Nephron progenitor cell (in vitro differentiated cells): Measurements from ENCODE around the gene ZNF606.
A peak's percentile ranks its signal among the peaks of the same experiment; 100 is the strongest.

ENCODE experiments used
- DNase-seq: peaks from one replicate; pipeline ENCODE4 v3.0.0; 2021
- H3K27ac Mint-ChIP-seq: 2 replicates; pipeline ENCODE4 v1.8.0; 2021; ENCODE audit warnings: mild to moderate bottlenecking, moderate library complexity, mixed read lengths
- H3K27me3 Mint-ChIP-seq: 2 replicates; pipeline ENCODE4 v1.8.0; 2021; ENCODE audit warnings: mild to moderate bottlenecking, low read depth, mixed read lengths; ENCODE audit not compliant: poor library complexity
- H3K36me3 Mint-ChIP-seq: 2 replicates; pipeline ENCODE4 v1.8.0; 2021; ENCODE audit warnings: low read depth, mixed read lengths
- H3K4me1 Mint-ChIP-seq: 2 replicates; pipeline ENCODE4 v1.8.0; 2021; ENCODE audit warnings: mixed read lengths
- H3K4me3 Mint-ChIP-seq: 2 replicates; pipeline ENCODE4 v1.8.0; 2021; ENCODE audit warnings: mild to moderate bottlenecking, moderate library complexity, mixed read lengths
- H3K9me3 Mint-ChIP-seq: 2 replicates; pipeline ENCODE4 v1.8.0; 2021; ENCODE audit warnings: mild to moderate bottlenecking, moderate library complexity, mixed read lengths
- TF ChIP-seq, protein P1 (sequence below): fragments of 200-600 bp; sonication (generic); IDR thresholded peaks from 2 replicates; pipeline ENCODE4 v1.5.0; 2021; ENCODE audit warnings: antibody characterized with exemption

ZNF606 gene

DNA sequence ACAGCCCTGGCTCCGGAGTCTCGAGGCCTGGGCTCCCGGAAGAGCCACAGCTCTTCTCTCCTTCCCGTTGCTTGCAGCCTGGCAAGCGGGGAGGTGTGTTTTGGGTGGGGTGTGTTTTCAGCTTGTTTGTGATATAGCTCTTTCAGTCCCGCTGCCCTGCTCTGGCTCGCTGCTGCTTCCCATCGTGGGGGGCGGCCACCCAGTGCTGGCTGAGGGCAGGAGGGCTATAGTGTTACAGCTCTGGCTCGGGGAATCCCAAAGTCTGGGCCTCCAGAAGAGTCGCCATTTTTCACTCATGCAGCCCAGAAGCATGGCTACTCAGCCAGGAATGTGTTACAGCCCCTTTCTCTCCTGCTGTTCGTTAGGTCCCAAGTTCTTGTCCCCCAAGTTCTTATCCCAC, 52.9 kb downstream of the ZNF606 start:
- Mint-ChIP-seq H3K4me3 (no peak overlapping the region), H3K36me3 (peaks cover 32% of the 10 kb centered on the region), H3K9me3 (peaks cover 85% of the 10 kb centered on the region), H3K27ac (no peak overlapping the region), H3K4me1 (peaks cover 12% of the 10 kb centered on the region), H3K27me3 (peaks cover 2% of the 10 kb centered on the region)
- DNase-seq, result no peak
- TF ChIP-seq, protein P1, sequence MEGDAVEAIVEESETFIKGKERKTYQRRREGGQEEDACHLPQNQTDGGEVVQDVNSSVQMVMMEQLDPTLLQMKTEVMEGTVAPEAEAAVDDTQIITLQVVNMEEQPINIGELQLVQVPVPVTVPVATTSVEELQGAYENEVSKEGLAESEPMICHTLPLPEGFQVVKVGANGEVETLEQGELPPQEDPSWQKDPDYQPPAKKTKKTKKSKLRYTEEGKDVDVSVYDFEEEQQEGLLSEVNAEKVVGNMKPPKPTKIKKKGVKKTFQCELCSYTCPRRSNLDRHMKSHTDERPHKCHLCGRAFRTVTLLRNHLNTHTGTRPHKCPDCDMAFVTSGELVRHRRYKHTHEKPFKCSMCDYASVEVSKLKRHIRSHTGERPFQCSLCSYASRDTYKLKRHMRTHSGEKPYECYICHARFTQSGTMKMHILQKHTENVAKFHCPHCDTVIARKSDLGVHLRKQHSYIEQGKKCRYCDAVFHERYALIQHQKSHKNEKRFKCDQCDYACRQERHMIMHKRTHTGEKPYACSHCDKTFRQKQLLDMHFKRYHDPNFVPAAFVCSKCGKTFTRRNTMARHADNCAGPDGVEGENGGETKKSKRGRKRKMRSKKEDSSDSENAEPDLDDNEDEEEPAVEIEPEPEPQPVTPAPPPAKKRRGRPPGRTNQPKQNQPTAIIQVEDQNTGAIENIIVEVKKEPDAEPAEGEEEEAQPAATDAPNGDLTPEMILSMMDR, result no peak

DNA sequence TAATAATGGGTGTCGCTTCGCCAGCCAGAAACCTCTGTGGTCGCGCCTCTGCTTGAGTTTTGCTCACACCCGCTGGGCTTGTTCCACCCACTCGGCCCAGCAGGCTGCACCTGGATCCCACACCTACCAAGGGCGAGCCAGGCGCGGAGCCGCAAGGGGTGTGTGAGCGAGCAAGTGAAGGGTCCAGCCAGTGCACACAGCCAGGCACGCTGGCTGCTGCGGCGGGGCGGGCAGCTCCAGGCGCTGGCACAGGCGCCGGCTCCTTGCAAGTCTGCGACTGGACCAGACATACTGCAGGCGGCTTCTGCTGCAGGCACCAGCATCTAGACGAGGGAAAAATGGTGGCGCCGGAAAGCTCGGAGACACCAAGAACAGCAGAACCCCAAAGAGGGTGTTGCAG, 53.3 kb downstream of the ZNF606 start:
- Mint-ChIP-seq H3K27me3 (peaks cover 2% of the 10 kb centered on the region), H3K27ac (no peak overlapping the region), H3K4me1 (peaks cover 12% of the 10 kb centered on the region), H3K9me3 (peaks cover 85% of the 10 kb centered on the region), H3K4me3 (no peak overlapping the region), H3K36me3 (peaks cover 36% of the 10 kb centered on the region)
- no peak for DNase-seq
- TF ChIP-seq, protein P1, result no peak

DNA sequence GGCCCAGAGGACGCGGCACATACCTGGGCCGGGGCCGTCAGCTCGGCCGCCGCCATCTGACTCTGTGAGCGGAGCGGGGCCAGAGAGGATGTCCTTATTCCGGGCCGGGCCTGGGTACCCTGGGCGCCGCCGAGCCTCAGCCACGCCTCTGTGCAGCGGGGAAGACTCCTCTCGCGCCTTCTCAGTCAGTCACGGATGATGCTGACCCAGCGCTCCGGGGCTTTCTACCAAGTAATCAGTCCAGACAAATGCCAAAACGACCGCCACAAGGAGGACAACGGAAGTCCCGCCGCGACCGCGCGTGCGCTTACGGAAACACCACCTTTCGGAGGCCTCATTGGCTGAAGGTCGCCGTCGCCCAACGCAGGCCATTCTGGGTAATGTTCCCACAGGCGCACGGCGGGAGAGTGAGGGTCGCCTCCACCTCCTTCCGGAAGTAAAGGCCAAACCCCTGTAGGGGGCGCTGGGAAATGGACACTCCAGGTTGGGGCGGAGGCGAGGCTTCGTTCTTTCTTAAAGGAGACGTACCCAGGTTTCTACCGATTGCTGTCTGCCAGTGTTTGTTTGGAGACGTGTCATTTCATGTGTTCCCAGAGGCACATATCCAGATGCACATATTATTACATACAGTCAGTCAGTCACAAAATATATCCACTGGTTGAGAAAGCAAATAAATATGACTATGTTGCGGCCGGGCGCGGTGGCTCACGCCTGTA, 55.0 kb downstream of the ZNF606 start, which contains the start of gene ZNF256:
Gene ZNF256, minus strand, starts transcription at position 288 of the 716 bp plus-strand sequence. Its CDS starts 232 bp downstream, at position 56.
- H3K4me3 Mint-ChIP-seq, result peak within 1 kb of the TSS; percentile 92
- H3K27me3 Mint-ChIP-seq, result no peaks in the 10 kb centered on the region
- H3K9me3 Mint-ChIP-seq, result peaks cover 86% of the 10 kb centered on the region
- peak within 1 kb of the TSS; percentile 88 for H3K27ac Mint-ChIP-seq
- peaks cover 53% of the 10 kb centered on the region for H3K36me3 Mint-ChIP-seq
- peaks cover 12% of the 10 kb centered on the region for H3K4me1 Mint-ChIP-seq
- DNase-seq, result peak; percentile 91
- TF ChIP-seq, protein P1, result peak; percentile 48

DNA sequence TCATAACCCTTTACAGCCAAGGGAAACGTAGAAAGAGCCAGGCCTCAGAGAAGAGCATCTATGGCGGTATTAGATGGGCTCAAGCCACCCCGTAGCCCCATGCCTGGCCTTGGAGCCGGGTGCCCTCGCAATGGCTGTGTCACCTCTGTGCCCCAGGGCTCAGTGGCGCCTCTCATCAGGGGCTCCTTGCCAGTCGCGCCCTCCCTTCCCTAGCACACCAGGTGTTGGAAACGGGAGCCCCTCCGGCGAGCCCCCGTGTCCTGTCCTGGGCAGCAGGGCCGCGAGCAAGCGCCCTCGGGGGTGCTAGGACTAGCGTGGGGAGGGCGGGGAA, 55.6 kb downstream of the ZNF606 start:
- DNase-seq, result no peak
- TF ChIP-seq, protein P1, result no peak
- peaks cover 88% of the 10 kb centered on the region for H3K9me3 Mint-ChIP-seq
- H3K4me1 Mint-ChIP-seq, result peaks cover 12% of the 10 kb centered on the region
- peak overlapping the region; percentile 92 for H3K4me3 Mint-ChIP-seq
- H3K27me3 Mint-ChIP-seq, result no peaks in the 10 kb centered on the region
- peaks cover 58% of the 10 kb centered on the region for H3K36me3 Mint-ChIP-seq
- no peak overlapping the region for H3K27ac Mint-ChIP-seq

DNA sequence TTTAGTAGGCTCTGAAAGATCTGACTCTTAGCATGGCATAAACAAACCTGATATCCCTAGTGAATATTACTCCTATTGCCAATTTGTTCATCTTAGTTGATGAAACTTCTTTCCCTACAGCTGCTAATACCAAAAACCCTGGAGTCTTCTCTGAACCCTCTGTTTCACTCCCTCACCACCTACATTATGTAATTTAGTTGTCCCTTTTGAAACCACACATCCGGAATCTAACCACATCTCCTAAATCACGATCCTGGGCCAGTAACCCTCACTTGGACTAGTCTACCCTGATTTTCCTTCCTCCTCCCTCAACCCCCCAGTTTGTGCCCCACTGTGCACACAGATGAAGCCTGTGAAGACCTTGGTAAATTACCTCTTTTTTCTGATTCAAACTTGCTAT, 56.3 kb downstream of the ZNF606 start:
- Mint-ChIP-seq H3K27ac (peak overlapping the region; percentile 58), H3K36me3 (peaks cover 66% of the 10 kb centered on the region), H3K27me3 (no peaks in the 10 kb centered on the region), H3K9me3 (peaks cover 89% of the 10 kb centered on the region), H3K4me1 (peaks cover 12% of the 10 kb centered on the region), H3K4me3 (peak overlapping the region; percentile 92)
- TF ChIP-seq, protein P1, result no peak
- DNase-seq, result no peak

DNA sequence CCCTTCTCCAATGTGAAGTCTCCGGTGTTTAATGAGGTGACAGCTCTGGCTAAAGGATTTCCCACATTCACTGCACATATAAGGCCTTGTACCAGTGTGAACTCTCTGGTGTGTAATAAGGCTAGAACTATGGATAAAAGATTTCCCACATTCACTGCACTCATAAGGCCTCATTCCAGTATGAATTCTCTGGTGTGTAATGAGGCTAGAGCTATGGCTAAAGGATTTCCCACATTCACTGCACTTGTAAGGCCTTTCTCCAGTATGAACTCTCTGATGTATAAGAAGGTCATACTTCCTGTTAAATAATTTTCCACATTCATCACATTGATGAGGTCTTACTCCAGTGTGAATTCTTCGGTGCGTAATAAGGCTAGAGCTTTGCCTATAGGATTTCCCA, 61.0 kb downstream of the ZNF606 start:
- no peaks in the 10 kb centered on the region for H3K27me3 Mint-ChIP-seq
- H3K36me3 Mint-ChIP-seq, result peaks cover 100% of the 10 kb centered on the region
- no peak overlapping the region for H3K4me3 Mint-ChIP-seq
- peaks cover 99% of the 10 kb centered on the region for H3K9me3 Mint-ChIP-seq
- no peak for DNase-seq
- TF ChIP-seq, protein P1, result no peak
- H3K27ac Mint-ChIP-seq, result no peak overlapping the region
- H3K4me1 Mint-ChIP-seq, result peaks cover 9% of the 10 kb centered on the region
